Measurements from ENCODE around the gene ZNF483.
"Not testable (repeated sequence)": the region's sequence is repeated elsewhere in the genome, so short reads cannot be mapped to it uniquely, and the experiment has no call there.

ZNF483 gene

GRCh38 chr9:111542497-111543254 lies 17.7 kb downstream of the ZNF483 start:
- DNase-seq (ENCODE audit: low spot score), result no peak

DNA sequence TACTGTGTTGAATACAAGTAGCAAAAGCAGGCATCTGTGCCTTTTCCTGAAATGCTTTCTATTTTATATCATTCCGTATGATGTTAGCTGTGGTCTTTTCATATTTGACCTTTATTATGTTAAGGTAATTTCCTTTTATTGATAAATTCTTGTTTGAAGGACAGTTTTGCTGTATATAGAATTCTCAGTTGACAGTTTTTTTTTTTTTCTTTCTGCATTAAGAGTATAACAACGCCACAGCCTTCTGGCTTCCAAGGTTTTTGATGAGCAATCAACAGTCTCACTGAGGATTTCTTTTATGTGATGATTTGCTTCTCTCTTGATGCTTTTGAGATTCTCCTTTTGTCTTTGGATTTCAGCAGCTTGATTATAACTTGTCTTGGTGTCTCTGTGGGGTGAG lies 23.6 kb downstream of the ZNF483 start:
- DNase-seq (ENCODE audit: low spot score), result no peak

GRCh38 chr9:111555425-111555824 lies 30.4 kb downstream of the ZNF483 start:
- not testable (repeated sequence) for DNase-seq (ENCODE audit: low spot score)

DNA sequence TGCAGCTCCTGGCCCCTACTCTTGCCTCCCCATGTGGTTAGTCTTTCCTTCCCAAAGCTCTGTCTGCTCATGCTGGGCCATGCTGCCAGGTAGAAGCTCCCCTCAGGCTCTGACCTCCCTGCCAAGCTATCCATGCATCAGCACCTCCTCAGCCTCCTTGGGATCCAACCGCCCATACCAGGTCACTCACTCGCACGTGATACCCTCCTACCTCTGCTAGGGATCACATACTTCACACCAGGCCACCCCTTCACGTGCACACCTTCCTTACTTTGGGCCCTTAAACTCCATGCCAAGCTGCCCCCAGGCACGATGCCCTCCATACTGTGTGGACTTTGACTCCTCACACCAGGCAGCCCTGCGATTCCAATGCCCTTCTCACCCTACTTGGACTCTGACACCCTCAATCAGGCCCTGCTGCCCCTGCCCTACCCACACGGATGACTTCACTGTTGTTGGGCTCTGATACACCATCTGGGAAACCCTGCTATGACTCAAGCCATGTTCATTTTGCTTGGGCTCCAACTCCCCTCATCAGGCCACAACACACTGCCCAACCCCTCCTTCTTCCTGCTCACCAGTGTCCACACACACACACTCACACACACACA lies 34.1 kb downstream of the ZNF483 start:
- no peak for DNase-seq (ENCODE audit: low spot score)

DNA sequence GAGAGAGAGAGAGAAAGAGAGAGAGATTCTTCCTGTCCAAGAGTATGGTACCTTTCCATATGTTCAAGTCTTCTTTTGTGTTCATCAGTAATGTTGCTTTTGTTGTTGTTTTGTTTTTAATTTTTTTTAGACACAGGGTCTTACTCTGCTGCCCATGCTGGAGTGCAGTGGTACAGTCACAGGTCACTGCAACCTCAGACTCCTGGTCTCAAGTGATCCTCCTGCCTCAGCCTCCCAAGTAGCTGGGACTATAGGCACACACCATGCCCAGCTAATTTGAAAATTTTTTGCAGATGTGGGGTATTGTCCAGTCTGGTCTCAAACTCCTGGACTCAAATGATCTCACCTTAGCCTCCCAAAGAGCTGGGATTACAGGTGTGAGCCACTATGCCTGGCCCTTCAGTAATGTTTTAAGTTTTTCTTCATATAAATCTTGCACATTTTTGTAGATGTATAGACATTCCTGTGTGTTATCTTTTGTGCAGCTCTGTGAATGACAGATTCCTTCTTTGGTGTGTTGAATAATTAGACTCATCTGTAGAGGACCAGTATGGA lies 36.3 kb downstream of the ZNF483 start:
- DNase-seq (ENCODE audit: low spot score), result no peak

- DNase-seq (ENCODE audit: low spot score), result no peak
Observed at GRCh38 chr9:111566234-111566633, 41.3 kb downstream of the ZNF483 start.

GRCh38 chr9:111568127-111568526 lies 43.1 kb downstream of the ZNF483 start:
- DNase-seq (ENCODE audit: low spot score), result not testable (repeated sequence)

GRCh38 chr9:111572950-111573604 lies 48.1 kb downstream of the ZNF483 start:
- peak; percentile 13 for DNase-seq (ENCODE audit: low spot score)

DNA sequence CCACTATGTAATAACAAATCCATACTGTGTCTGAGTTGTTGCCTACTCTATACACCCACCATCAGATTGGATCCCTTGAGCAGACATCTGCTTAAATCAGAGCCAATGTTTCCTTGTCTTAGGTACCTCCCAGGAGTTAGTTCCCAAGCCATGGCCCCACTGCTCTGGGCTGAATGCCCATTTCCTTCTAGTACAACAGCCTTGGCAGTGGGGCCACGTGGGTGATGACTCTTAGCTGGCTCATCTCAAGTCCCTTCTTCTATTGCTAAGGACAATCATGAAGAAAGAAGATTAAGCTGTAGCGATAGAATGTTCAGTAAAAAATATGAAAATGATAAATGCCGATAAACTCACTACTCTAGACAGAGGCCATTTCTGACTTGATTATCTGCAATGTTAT lies 57.9 kb downstream of the ZNF483 start:
- DNase-seq (ENCODE audit: low spot score), result no peak

DNA sequence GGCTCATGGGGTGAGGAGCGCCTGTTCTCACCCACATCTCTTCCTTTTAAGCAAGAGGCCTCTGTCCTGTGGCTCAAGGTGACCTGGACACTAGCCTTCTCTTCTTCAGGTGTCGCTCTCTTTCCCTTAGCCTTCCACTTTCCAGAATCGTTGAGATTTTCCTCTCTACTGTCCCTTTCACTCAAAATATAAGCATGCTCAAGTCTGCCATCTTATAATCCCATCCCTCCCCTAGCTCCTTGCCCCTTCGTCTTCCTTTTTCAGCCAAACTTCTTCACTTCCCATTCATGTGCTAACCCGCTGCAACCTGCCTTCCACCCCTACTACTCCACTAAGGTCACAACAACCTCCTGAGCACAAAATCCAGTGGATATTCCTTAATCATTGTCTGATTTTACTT lies 61.4 kb downstream of the ZNF483 start:
- DNase-seq (ENCODE audit: low spot score), result no peak

- DNase-seq (ENCODE audit: low spot score), result no peak
Observed at GRCh38 chr9:111588846-111589245, 63.9 kb downstream of the ZNF483 start.

GRCh38 chr9:111597852-111598732 lies 73.1 kb downstream of the ZNF483 start:
- peak; percentile 52 for DNase-seq (ENCODE audit: low spot score)

DNA sequence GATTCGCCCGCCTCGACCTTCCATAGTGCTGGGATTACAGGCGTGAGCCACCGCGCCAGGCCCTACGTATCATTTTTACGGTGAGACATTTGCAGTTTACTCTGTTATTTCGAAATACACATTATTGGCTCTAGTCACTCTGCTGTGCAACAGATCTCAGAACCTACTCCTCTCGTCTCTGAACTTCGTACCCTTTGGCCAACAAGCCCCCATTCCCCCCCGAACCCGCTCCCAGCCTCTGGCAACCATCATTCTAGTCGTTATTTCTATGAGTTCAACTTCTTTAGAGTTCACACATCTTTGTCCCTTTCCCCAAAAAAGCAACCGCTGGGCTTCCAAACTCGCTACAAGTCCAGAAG lies 73.7 kb downstream of the ZNF483 start:
- DNase-seq (ENCODE audit: low spot score), result no peak

DNA sequence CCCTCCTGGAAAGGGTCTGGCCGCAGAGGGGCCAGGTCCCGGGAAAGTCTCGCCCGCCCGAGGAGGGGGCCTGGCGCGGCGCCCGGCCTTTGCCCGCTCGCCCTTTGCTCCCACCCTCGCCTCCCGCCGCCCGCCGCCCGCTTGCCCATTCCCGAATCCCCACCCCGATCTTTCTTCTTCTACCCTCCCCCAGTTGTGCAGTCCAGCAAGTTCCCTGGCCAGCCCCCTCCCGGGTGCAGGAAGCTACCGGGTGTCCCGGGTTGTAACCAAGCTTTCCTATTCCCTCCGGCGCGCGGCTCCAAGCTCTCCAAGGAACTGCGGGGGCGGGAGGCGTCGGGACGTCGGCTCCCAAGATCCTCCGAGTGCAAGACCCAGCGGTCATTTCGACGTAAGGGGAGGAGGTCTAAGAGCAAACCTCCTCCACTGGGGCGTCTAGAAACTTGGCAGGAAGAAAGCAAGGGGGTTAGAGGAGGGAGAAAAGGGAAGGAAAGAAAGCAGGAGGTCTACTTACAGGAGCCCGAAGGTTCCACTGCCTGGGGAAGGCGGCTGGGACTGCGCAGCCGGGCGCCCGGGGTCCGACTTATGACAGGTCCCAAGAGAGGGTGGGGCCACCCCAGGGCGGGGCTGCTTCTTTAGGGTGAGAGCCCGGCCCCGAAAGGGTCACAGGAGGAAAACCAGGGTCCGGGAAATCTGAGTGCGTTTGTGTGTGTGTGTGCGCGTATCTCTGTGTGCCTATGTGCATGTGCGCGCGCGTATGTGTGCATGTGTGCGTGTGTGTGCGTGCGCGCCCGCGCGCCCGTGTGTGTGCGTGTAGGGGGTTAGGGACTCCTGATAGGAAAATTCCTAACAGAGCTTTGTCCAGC lies 74.3 kb downstream of the ZNF483 start, which contains the start of gene PTGR1:
PTGR1 (minus strand) TSS at position 556 of the 863 bp plus-strand sequence. CDS start 2,225 bp downstream, outside the sequence.
- DNase-seq (ENCODE audit: low spot score), result peak; percentile 72

- no peak for DNase-seq (ENCODE audit: low spot score)
Observed at GRCh38 chr9:111599955-111600343, 75.0 kb downstream of the ZNF483 start.

DNA sequence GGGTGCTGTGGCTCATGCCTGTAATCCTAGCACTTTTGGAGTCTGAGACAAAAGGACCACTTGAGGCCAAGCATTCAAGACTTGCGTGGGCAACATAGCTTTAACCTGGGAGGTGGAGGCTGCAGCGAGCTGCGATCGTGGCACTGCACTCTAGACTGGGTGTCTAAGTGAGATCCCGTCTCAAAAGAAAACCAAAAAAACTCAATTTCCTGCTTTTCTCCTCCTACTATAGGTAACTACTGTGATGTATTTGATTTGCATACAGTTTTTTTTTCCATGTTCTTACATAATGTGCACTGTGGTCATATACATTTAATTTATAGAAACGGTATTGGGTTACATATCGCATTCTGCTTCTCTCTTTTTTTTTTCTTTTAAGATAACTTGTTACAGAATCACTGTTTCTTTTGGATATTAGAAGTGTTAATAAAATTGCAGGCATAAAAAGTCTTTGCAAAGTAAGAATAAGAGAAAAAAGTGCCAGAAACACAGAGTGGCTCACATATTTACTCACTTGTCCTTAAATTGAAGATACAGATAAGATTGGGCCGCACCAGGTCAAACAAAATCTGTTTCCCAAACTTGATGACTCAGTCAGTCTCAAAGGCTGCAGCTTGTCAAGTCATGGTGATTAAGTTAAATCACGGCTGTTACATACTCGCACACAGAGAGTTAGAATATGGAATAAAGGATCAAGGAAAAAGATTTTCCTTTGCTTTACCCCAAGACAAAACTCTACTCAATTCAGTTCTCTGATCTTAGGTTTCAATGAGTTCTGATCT lies 76.4 kb downstream of the ZNF483 start:
- no peak for DNase-seq (ENCODE audit: low spot score)

GRCh38 chr9:111603041-111603440 lies 78.1 kb downstream of the ZNF483 start:
- DNase-seq (ENCODE audit: low spot score), result no peak

DNA sequence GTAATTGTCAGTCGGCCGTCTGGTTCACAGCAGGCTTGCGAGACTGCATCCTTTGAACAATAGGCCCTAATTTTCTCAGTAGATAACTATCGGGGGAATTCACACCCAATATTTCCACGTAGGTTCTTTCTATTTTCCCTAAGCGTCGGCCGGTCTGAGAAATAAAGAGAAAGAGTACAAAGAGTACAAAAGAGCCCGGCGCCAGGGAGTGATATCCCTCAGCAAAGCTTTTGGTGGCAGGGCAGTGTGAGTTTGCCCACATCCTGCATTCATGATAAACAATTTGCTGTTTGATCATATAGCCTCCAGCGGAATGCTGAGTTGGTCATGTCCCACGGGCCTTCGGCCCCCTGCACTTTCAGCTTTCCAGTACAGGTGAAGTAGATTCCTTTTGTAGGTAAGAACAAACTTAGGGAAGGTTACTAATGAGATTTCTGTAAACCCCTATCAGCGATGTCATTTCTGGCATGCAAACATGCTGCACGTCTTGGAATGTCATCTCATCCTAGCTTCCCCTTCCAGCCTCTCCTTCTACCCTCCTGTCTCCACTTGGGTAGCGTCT lies 79.2 kb downstream of the ZNF483 start:
- DNase-seq (ENCODE audit: low spot score), result no peak

DNA sequence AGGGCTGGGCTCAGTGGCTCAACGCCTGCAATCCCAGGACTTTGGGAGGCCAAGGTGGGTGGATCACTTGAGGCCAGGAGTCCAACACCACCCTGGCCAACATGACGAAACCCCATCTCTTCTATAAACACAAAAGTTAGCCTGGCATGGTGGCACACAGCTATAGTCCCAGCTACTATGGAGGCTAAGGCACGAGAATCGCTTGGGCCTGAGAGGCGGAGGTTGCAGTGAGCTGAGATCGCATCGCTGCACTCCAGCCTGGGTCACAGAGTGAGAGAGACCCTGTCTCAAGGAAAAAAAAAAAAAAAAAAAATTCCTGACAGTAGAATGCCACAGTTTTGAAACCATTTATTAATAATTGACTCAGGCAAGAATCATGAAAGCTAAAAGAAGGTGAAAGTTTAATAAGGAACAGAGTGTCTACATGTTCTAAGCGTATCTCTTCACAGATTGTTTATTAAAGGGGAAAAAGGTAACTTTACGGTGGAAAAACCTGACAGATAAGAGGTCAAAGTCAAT lies 80.1 kb downstream of the ZNF483 start:
- DNase-seq (ENCODE audit: low spot score), result no peak

GRCh38 chr9:111610149-111610548 lies 85.2 kb downstream of the ZNF483 start:
- DNase-seq (ENCODE audit: low spot score), result no peak
